ENCODE measurements around the gene NOVA2.

Gene NOVA2, protein sequence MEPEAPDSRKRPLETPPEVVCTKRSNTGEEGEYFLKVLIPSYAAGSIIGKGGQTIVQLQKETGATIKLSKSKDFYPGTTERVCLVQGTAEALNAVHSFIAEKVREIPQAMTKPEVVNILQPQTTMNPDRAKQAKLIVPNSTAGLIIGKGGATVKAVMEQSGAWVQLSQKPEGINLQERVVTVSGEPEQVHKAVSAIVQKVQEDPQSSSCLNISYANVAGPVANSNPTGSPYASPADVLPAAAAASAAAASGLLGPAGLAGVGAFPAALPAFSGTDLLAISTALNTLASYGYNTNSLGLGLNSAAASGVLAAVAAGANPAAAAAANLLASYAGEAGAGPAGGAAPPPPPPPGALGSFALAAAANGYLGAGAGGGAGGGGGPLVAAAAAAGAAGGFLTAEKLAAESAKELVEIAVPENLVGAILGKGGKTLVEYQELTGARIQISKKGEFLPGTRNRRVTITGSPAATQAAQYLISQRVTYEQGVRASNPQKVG

GRCh38 chr19:45973553-45974338 is at the start of gene NOVA2:
Gene NOVA2 (minus strand): TSS chr19:45973865. CDS start chr19:45973351, 514 bp downstream.
- FAIRE-seq: no peak

DNA sequence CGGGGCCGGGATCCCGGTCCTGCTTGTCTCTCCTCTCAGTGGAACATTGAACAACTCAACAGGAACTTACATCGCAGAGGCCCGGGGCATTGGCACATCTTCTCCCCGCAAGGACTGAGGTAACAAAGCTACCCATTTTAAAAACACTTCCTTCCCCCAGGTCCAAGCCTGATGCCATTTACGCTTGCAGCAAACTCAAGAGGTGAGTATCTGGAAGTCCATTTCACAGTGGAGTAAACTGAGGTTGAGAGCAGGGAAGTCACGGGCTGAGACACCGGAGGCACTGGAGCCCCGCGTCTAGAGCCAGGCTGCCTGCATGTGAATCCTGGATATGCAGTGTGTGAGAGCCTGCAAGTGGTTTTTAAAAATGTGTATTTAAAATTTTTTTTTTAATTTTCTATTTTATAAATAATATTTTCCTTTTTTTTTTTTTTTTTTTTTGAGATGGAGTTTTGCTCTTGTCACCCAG is 49.7 kb upstream of the NOVA2 start:
- no peak for FAIRE-seq

GRCh38 chr19:46022431-46023310 is 49.0 kb upstream of the NOVA2 start, which contains the start of gene PGLYRP1:
Gene PGLYRP1 (minus strand): TSS chr19:46023053. CDS start chr19:46023021, 32 bp downstream.
- no peak for FAIRE-seq

DNA sequence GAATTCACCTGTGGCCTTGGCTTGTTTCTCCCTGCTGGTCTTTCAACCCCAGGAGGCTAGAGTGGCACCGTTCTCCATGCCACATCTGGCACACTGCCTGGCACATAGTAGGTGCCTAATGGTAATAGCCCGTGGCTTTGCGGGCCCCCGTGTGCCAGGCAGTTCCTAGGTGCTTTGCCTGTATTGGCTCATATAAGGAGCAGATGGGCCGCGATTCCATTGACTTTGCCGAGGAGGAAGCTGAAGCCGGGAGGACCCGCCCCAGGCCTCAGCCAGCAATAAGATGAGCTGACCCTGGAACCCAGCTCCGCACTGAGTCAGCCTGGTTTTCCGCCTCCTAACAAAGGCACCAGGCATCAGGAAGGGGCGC is 48.4 kb upstream of the NOVA2 start:
- FAIRE-seq: no peak

DNA sequence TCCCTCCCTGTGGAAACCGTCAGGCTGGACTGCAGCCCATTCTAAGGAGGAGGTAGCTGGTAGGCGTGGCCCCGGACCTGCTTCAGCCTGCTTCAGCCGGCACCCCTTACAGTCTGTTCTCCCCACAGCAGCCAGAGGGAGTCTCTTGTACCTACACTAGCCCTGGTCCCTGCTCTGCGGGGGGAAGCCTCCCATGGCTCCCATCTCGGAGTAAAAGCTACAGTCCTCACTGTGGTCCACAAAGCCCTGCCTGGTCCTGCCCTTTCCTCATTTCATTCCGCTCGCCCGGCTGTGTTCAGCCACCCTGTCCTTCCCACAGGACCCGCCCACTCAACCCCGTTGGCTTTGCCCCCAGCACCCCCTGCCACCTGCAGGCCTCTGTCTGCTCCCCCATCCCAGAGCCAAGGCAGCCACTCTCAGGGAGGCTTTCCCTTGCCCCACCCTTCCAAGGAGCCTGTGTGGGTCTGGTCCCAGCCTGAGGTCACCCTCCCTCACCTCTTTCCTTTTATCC is 47.9 kb upstream of the NOVA2 start:
- no peak for FAIRE-seq

GRCh38 chr19:46020819-46021125 is 47.1 kb upstream of the NOVA2 start:
- FAIRE-seq: no peak

DNA sequence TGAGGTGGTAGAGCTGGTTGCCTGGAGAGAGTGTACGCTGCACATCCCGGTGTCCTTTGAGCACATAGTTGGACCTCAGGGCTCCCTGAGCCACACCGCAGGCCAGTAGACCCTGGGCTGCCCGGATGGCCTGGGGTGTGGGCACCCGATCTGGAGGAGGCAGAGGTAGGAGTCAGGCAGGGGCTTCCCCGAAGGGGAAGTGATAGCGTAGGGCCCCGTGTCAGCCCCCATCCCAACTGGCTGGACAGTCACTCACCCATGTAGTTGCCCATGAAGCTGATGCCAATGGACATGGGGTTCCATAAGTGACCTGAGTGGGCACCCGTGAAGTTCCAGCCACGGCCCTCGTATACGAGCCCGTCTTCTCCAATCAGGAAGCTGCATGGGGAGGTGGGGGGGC is 45.6 kb upstream of the NOVA2 start:
- FAIRE-seq: no peak

DNA sequence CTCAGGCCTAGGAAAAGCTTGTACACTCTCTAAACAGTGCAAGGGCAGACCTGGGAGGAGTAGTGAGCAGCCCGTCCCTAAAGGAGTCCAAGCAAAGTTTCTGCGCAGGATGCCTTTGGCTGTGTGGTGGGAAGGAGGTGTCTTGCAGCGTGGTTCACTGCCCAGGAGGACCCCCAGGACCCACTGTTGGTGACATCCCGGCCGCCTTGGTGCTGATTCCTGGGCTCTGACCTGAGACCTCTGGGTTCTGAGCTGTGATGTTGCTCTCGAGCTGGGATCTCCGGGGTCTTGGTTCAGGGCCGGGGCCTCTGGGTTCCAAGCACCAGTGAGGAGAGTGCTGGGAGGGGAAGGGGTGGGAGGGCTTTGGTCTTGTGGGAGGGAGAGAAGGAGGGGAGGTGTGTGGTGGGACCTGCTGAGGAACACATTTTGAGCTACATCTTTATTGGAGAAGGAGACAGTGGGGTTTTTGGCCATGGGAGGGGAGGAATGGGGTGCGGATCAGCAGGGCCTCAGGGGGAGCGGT is 45.1 kb upstream of the NOVA2 start:
- FAIRE-seq: no peak

DNA sequence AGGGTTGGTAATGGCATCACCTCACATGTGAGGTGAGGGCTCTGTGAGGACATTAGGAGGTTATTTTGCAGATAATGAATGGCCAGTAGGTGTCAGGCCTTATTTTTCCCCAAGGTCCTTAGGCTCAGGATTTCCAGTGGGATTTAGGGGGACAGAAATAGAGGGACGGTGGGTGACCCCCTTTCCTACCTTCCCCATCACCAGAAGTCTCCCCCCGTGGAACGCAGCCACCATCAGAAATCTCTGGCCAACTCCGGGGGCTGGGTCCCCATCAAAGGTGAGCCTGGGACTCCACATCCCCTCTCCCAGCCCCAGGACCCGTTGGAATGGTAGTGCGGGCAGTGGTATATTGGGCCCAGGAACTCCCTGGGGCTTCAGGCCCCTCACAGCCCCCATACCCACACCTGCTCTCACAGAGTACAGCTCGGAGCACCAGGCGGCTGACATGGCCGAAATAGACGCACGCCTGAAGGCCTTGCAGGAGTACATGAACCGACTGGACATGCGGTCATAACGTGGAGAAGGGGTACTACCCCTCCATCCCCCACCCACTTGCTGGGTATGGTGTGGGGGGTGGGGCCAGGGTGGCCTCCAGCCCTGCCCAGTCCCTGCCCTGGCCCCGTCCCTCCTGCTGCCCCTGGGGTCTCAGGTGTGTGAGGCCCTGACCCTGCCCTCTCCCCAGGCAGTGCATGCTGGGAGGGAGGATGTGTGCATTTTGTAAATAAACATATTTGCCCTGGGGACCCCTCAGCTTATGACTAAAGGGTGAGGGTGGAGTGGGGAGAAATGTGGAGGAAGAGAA is 44.4 kb upstream of the NOVA2 start:
- FAIRE-seq: no peak

- no peak for FAIRE-seq
Observed at GRCh38 chr19:46017095-46017429, 43.4 kb upstream of the NOVA2 start.

- FAIRE-seq: no peak
Observed at GRCh38 chr19:46016426-46017094, 42.9 kb upstream of the NOVA2 start.

DNA sequence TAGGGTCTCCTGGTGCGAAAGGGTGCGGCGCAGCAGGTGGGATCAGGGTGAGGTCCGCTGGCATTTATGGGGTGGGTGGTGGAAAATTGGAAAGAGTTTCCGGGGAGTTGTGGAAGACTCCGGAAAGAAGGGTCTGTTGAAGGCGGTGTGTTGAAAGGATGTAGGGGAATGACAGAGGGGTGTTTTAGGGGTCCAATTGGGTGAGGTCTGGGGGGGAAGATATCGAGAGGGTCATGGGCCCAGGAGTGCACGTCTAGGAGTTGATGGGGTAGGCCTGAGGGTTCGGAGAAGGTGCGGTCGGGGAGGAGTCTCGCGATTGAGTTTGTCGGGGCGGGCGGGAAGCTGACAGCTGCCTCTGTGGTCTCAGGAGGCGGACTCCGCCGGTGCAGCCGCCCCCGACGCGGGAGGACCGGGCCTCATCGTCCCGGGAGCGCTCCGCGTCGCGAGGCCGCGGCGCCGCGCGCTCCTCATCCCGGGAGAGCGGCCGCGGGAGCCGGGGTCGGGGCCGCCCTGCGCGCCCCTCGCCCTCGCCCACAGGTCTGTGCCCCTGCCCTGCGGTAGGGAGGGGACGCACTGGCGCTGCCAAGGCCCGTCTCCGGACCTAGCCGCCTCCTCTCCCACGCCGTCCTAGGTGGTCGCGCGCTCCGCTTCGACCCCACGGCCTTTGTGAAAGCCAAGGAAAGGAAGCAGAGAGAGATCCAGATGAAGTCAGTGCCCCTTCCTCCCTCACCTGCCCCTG is 42.2 kb upstream of the NOVA2 start:
- no peak for FAIRE-seq

DNA sequence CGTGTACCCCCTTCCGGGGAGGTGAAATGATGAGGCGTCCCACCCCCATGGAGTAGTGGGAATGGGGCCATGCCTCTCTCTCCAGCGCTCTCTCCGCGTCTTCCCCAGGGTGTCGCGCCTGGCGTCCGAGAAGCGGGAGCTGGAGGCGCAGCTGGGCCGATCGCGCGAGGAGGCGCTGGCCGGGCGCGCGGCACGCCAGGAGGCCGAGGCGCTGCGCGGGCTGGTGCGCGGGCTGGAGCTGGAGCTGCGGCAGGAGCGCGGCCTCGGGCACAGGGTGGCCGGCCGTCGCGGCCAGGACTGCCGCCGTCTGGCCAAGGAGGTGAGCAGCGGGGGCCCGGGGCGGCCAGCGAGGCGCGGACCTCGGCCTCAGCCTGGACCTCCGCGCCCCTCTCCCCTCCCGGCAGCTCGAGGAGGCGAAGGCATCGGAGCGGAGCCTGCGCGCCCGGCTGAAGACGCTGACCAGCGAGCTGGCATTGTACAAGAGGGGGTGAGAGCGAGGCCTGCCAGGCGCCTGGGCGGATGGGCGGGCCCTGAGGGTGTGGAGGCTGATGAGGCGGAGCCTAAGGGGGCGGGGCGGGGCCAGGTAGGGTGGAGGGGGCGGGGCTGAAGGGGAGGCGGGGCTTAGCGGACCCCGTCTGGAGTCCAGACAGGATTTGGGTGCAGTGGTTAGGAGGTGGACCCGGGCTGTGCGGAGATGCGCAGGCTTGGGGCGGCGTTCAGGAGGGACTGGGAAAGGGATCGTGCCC is 41.4 kb upstream of the NOVA2 start:
- no peak for FAIRE-seq

GRCh38 chr19:46014534-46014933 is 40.9 kb upstream of the NOVA2 start:
- no peak for FAIRE-seq

DNA sequence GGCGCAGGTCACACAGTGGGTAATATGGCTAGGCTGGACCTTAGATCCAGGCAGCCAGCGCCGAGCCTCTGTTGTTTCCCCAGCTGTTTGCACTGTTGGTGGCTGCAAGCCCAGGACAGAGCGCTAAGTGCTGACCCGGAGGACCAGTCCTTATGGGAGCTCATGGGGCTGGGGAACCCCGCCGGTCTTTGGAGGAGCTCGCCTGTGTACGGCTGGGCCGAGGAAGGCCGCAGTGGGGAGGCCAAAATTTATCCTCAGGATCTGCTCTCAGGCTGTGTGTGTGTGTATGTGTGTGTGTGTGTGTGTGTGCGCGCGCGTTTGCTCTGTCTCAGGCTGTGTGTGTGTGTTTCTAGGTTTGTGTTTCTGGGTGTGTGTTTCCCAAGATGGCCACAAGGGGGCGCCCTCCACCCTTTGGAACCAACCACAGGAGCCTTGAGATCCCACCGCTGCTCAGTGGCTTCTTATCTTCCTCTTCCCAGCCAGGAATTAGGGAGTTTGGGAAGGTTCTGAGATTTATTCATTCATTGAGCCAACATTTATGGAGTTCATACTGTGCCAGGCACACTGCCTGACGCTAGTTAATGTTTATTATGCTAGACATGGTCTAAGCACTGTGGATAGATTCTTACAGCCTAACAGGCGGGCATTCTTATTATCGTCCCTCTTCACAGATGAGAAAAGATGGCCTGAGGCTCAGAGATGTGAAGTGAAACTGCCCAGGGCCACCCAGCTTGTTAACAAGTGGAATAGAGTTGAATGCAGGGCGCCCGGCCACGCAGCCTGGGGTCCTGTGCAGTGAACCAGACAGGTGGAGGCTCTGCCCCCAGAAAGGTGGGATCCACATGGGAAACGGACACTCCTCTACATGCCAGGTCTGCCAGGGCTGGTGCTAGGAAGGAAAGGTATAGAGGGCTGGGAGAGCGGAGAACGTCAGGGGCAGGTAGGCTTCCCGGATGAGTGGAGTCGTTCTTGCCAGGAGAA is 36.2 kb upstream of the NOVA2 start:
- no peak for FAIRE-seq

- FAIRE-seq: no peak
Observed at GRCh38 chr19:46006411-46006810, 32.7 kb upstream of the NOVA2 start.

GRCh38 chr19:46002678-46003275 is 29.1 kb upstream of the NOVA2 start:
- no peak for FAIRE-seq
